ENCODE measurements around the gene GPRASP3.

Gene GPRASP3

DNA sequence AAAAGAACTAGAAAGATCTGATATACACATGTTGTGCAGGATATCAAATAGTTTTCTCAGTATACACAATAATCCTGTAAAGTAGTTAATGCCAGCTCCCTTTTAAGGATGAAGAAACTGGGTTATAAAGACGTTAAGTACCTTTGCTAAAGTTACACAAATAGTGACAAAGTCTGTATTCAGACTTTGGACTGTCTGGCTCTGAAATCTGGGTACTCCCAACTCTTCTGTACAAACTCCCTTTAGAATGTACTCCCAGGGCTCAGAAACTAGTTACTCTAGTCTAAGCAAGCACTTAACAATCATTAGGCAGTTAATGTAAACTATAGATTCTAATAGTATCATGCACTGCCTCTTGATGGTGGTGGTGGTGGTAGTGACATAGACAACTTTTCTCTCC, 7.2 kb downstream of the GPRASP3 start:
- Histone ChIP-seq H3K4me1 (ENCODE audit: control insufficient read depth in 2 of 2, insufficient read depth in 1 of 2, low read depth in 1 of 2, low read length in 2 of 2) (no peaks in the 10 kb centered on the region), H3K4me2 (ENCODE audit: insufficient read depth, low read length, poor library complexity, severe bottlenecking) (no peak overlapping the region), H2AK5ac (ENCODE audit: low read depth, low read length) (no peak overlapping the region), H4K91ac (ENCODE audit: low read depth, low read length, poor library complexity) (no peak overlapping the region), H4K8ac (ENCODE audit: low read depth, low read length) (no peak overlapping the region), H3K27me3 (ENCODE audit: control insufficient read depth in 3 of 3, insufficient read depth in 3 of 3, low read depth in 1 of 3, low read length in 3 of 3) (no peaks in the 10 kb centered on the region), H3K27ac (replicated peaks; ENCODE audit: low read length) (no peak overlapping the region), H3K4me3 (ENCODE audit: low read length in 2 of 2) (no peak overlapping the region), H3K36me3 (replicated peaks in 1 of 2; ENCODE audit: control insufficient read depth in 2 of 2, insufficient read depth in 2 of 2, low read length in 2 of 2) (no peaks in the 10 kb centered on the region), H3K9ac (ENCODE audit: low read depth, low read length, poor library complexity) (no peak overlapping the region), H3K14ac (ENCODE audit: low read length) (no peak overlapping the region), H3K9me3 (replicated peaks in 1 of 2; ENCODE audit: control insufficient read depth in 2 of 2, insufficient read depth in 1 of 2, low read depth in 1 of 2, low read length in 2 of 2) (no peaks in the 10 kb centered on the region), H3K4ac (ENCODE audit: low read length) (no peak overlapping the region), H2BK12ac (ENCODE audit: low read length) (no peak overlapping the region), H3K79me1 (ENCODE audit: low read depth, low read length) (no peaks in the 10 kb centered on the region), H3K23ac (ENCODE audit: low read depth, low read length, poor library complexity) (no peak overlapping the region), H2AFZ (ENCODE audit: low read length) (no peak overlapping the region), H2BK5ac (ENCODE audit: low read length) (no peak overlapping the region), H3K18ac (ENCODE audit: low read length) (no peak overlapping the region), H2BK120ac (ENCODE audit: low read depth, low read length) (no peak overlapping the region), H2BK15ac (ENCODE audit: low read length) (no peak overlapping the region)
- no peak for DNase-seq (ENCODE audit: low spot score)
- WGBS, 2 donors (ENCODE audit: extremely low coverage in 2 of 2, insufficient read length in 2 of 2, insufficient replicate concordance in 1 of 2) = no CpG with 5 or more reads among the region's 1 CpG

- WGBS, 2 donors (ENCODE audit: extremely low coverage in 2 of 2, insufficient read length in 2 of 2, insufficient replicate concordance in 1 of 2) = no CpG with 5 or more reads among the region's 1 CpG
- H3K4me3 ChIP-seq (ENCODE audit: low read length in 2 of 2) = no peak overlapping the region
- no peak overlapping the region for H4K91ac ChIP-seq (ENCODE audit: low read depth, low read length, poor library complexity)
- no peaks in the 10 kb centered on the region for H3K4me1 ChIP-seq (ENCODE audit: control insufficient read depth in 2 of 2, insufficient read depth in 1 of 2, low read depth in 1 of 2, low read length in 2 of 2)
- H3K23ac ChIP-seq (ENCODE audit: low read depth, low read length, poor library complexity) = no peak overlapping the region
- H2AFZ ChIP-seq (ENCODE audit: low read length) = no peak overlapping the region
- H2BK12ac ChIP-seq (ENCODE audit: low read length) = no peak overlapping the region
- H2BK5ac ChIP-seq (ENCODE audit: low read length) = no peak overlapping the region
- no peak overlapping the region for H4K8ac ChIP-seq (ENCODE audit: low read depth, low read length)
- no peaks in the 10 kb centered on the region for H3K9me3 ChIP-seq (replicated peaks in 1 of 2; ENCODE audit: control insufficient read depth in 2 of 2, insufficient read depth in 1 of 2, low read depth in 1 of 2, low read length in 2 of 2)
- no peak overlapping the region for H3K9ac ChIP-seq (ENCODE audit: low read depth, low read length, poor library complexity)
- H3K27me3 ChIP-seq (ENCODE audit: control insufficient read depth in 3 of 3, insufficient read depth in 3 of 3, low read depth in 1 of 3, low read length in 3 of 3) = no peaks in the 10 kb centered on the region
- no peak overlapping the region for H3K4ac ChIP-seq (ENCODE audit: low read length)
- no peak overlapping the region for H2AK5ac ChIP-seq (ENCODE audit: low read depth, low read length)
- H3K14ac ChIP-seq (ENCODE audit: low read length) = no peak overlapping the region
- no peak overlapping the region for H2BK120ac ChIP-seq (ENCODE audit: low read depth, low read length)
- DNase-seq (ENCODE audit: low spot score) = no peak
- H3K4me2 ChIP-seq (ENCODE audit: insufficient read depth, low read length, poor library complexity, severe bottlenecking) = no peak overlapping the region
- no peaks in the 10 kb centered on the region for H3K79me1 ChIP-seq (ENCODE audit: low read depth, low read length)
- no peak overlapping the region for H3K18ac ChIP-seq (ENCODE audit: low read length)
- H3K36me3 ChIP-seq (replicated peaks in 1 of 2; ENCODE audit: control insufficient read depth in 2 of 2, insufficient read depth in 2 of 2, low read length in 2 of 2) = no peaks in the 10 kb centered on the region
- no peak overlapping the region for H2BK15ac ChIP-seq (ENCODE audit: low read length)
- H3K27ac ChIP-seq (replicated peaks; ENCODE audit: low read length) = no peak overlapping the region
Measured at GRCh38 chrX:102728646-102729045, 8.1 kb downstream of the GPRASP3 start.

DNA sequence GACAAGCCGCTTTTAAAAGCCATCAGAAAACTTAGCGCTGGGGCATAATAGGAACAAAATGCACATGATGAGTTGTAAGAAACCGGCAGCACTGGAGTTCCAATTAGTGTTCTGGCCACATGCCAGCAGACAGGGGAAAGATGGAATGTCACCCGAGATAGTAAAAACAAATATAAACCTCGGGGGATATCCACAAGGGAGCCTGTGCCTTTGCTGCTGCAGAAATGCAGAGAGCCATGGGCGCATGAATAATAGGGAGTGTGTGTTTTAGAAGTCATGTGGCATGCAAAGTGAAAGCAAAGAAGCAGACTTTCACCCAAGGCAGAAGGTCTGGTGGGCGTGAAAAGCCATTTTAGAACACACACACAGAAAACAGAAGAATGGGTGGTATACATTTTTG, 19.1 kb downstream of the GPRASP3 start:
- H3K23ac ChIP-seq (ENCODE audit: low read depth, low read length, poor library complexity) = no peak overlapping the region
- H3K9me3 ChIP-seq (replicated peaks in 1 of 2; ENCODE audit: control insufficient read depth in 2 of 2, insufficient read depth in 1 of 2, low read depth in 1 of 2, low read length in 2 of 2) = no peaks in the 10 kb centered on the region
- no peaks in the 10 kb centered on the region for H3K79me1 ChIP-seq (ENCODE audit: low read depth, low read length)
- H2BK12ac ChIP-seq (ENCODE audit: low read length) = no peak overlapping the region
- no peak overlapping the region for H3K4me2 ChIP-seq (ENCODE audit: insufficient read depth, low read length, poor library complexity, severe bottlenecking)
- H2BK15ac ChIP-seq (ENCODE audit: low read length) = no peak overlapping the region
- no peak overlapping the region for H3K9ac ChIP-seq (ENCODE audit: low read depth, low read length, poor library complexity)
- H4K91ac ChIP-seq (ENCODE audit: low read depth, low read length, poor library complexity) = no peak overlapping the region
- WGBS, 2 donors (ENCODE audit: extremely low coverage in 2 of 2, insufficient read length in 2 of 2, insufficient replicate concordance in 1 of 2) = no CpG with 5 or more reads among the region's 7 CpGs
- no peak overlapping the region for H4K8ac ChIP-seq (ENCODE audit: low read depth, low read length)
- H3K4me3 ChIP-seq (ENCODE audit: low read length in 2 of 2) = no peak overlapping the region
- no peak overlapping the region for H3K14ac ChIP-seq (ENCODE audit: low read length)
- no peak overlapping the region for H2BK120ac ChIP-seq (ENCODE audit: low read depth, low read length)
- no peak overlapping the region for H3K18ac ChIP-seq (ENCODE audit: low read length)
- H3K4me1 ChIP-seq (ENCODE audit: control insufficient read depth in 2 of 2, insufficient read depth in 1 of 2, low read depth in 1 of 2, low read length in 2 of 2) = no peaks in the 10 kb centered on the region
- no peak for DNase-seq (ENCODE audit: low spot score)
- H2BK5ac ChIP-seq (ENCODE audit: low read length) = no peak overlapping the region
- no peak overlapping the region for H2AFZ ChIP-seq (ENCODE audit: low read length)
- no peak overlapping the region for H3K27ac ChIP-seq (replicated peaks; ENCODE audit: low read length)
- H3K4ac ChIP-seq (ENCODE audit: low read length) = no peak overlapping the region
- H2AK5ac ChIP-seq (ENCODE audit: low read depth, low read length) = no peak overlapping the region
- H3K36me3 ChIP-seq (replicated peaks in 1 of 2; ENCODE audit: control insufficient read depth in 2 of 2, insufficient read depth in 2 of 2, low read length in 2 of 2) = no peaks in the 10 kb centered on the region
- no peaks in the 10 kb centered on the region for H3K27me3 ChIP-seq (ENCODE audit: control insufficient read depth in 3 of 3, insufficient read depth in 3 of 3, low read depth in 1 of 3, low read length in 3 of 3)

DNA sequence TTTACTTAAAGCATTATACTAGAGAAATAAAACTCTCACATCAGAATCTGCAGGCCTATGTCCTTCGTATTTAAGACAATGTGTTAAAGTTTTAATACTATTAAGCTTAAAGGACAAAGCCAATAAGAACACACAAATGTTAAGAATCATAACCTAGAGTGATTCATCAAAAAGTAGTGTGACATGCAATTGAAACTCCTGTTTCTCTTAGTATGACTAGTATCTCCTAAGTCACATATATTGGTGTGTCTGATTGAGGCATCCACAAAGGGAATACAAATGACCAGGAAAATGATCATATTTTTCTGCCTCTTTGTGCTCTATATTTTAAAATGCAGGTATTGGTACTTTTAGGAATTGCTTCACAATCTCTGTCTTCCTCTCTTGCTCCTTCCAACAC, 23.8 kb downstream of the GPRASP3 start:
- H2BK15ac ChIP-seq (ENCODE audit: low read length) = no peak overlapping the region
- no peak overlapping the region for H3K9ac ChIP-seq (ENCODE audit: low read depth, low read length, poor library complexity)
- no peaks in the 10 kb centered on the region for H3K4me1 ChIP-seq (ENCODE audit: control insufficient read depth in 2 of 2, insufficient read depth in 1 of 2, low read depth in 1 of 2, low read length in 2 of 2)
- H2BK120ac ChIP-seq (ENCODE audit: low read depth, low read length) = no peak overlapping the region
- H3K27ac ChIP-seq (replicated peaks; ENCODE audit: low read length) = no peak overlapping the region
- H3K27me3 ChIP-seq (ENCODE audit: control insufficient read depth in 3 of 3, insufficient read depth in 3 of 3, low read depth in 1 of 3, low read length in 3 of 3) = no peaks in the 10 kb centered on the region
- no peak overlapping the region for H3K18ac ChIP-seq (ENCODE audit: low read length)
- no CpG with 5 or more reads among the region's 1 CpG for WGBS, 2 donors (ENCODE audit: extremely low coverage in 2 of 2, insufficient read length in 2 of 2, insufficient replicate concordance in 1 of 2)
- H4K91ac ChIP-seq (ENCODE audit: low read depth, low read length, poor library complexity) = no peak overlapping the region
- DNase-seq (ENCODE audit: low spot score) = no peak
- H3K4me2 ChIP-seq (ENCODE audit: insufficient read depth, low read length, poor library complexity, severe bottlenecking) = no peak overlapping the region
- no peak overlapping the region for H2BK12ac ChIP-seq (ENCODE audit: low read length)
- H2AFZ ChIP-seq (ENCODE audit: low read length) = no peak overlapping the region
- no peak overlapping the region for H4K8ac ChIP-seq (ENCODE audit: low read depth, low read length)
- H3K23ac ChIP-seq (ENCODE audit: low read depth, low read length, poor library complexity) = no peak overlapping the region
- H3K4me3 ChIP-seq (ENCODE audit: low read length in 2 of 2) = no peak overlapping the region
- H3K4ac ChIP-seq (ENCODE audit: low read length) = no peak overlapping the region
- peaks cover 3% of the 10 kb centered on the region for H3K79me1 ChIP-seq (ENCODE audit: low read depth, low read length)
- no peak overlapping the region for H2BK5ac ChIP-seq (ENCODE audit: low read length)
- no peak overlapping the region for H2AK5ac ChIP-seq (ENCODE audit: low read depth, low read length)
- peaks cover 0 to 3% of the 10 kb centered on the region in 2 donors for H3K36me3 ChIP-seq (replicated peaks in 1 of 2; ENCODE audit: control insufficient read depth in 2 of 2, insufficient read depth in 2 of 2, low read length in 2 of 2)
- H3K14ac ChIP-seq (ENCODE audit: low read length) = no peak overlapping the region
- H3K9me3 ChIP-seq (replicated peaks in 1 of 2; ENCODE audit: control insufficient read depth in 2 of 2, insufficient read depth in 1 of 2, low read depth in 1 of 2, low read length in 2 of 2) = no peaks in the 10 kb centered on the region
